SU-DHL-6 (cell line): Measurements from ENCODE around the gene RNU2-1.

Source experiments
- CTCF ChIP-seq: fragments of 200-600 bp; sonication (generic); IDR thresholded peaks from one replicate; pipeline ENCODE4 v1.5.1; 2017; ENCODE audit warnings: antibody characterized with exemption, mild to moderate bottlenecking, low read length, moderate library complexity; ENCODE audit not compliant: insufficient read depth, poor library complexity, severe bottlenecking
- EZH2phosphoT487 ChIP-seq: fragments of 200-600 bp; sonication (generic), shearing (Covaris generic); conservative IDR thresholded peaks from 2 replicates; pipeline ENCODE4 v1.6.1; 2018; ENCODE audit warnings: mild to moderate bottlenecking, antibody characterized with exemption, low read length, moderate library complexity, mixed read lengths

- TF ChIP-seq CTCF (no peak), EZH2phosphoT487 (no peak)
Measured at GRCh38 chr17:43224146-43224705, 9.6 kb downstream of the RNU2-1 start.
